Ovary (tissue), 9 donors: ENCODE measurements around the gene NFIA. TPM values are rescaled to one million over a fixed set of nuclear protein-coding genes. Genes with fewer than 3 reads are reported as not detected.

ENCODE experiments used
- DNase-seq, 5 donors: peaks; one replicate each; pipeline ENCODE4 v3.0.0-alpha.2; 2019 to 2020
- H3K27ac ChIP-seq, 2 donors: fragments of 200-600 bp; one replicate each; pipeline versions ENCODE4 v1.5.1 to v1.8.0; 2019 to 2022
- H3K27me3 ChIP-seq: fragments of 200-600 bp; one replicate; pipeline ENCODE4 v1.8.0; 2022
- H3K36me3 ChIP-seq: fragments of 200-600 bp; sonication (generic); one replicate; pipeline ENCODE4 v1.5.1; 2019
- H3K4me1 ChIP-seq: one replicate; pipeline ENCODE4 v1.8.1; 2013; ENCODE audit warnings: mild to moderate bottlenecking, moderate library complexity; ENCODE audit not compliant: insufficient read depth
- H3K4me3 ChIP-seq: fragments of 200-600 bp; sonication (generic); one replicate; pipeline ENCODE4 v1.5.1; 2017
- H3K9me3 ChIP-seq, 2 donors: fragments of 200-600 bp in 1 of 2; sonication (generic) in 1 of 2; one replicate each; pipeline versions ENCODE4 v1.5.1 to v1.8.1; 2013 to 2019; ENCODE audit warnings: mild to moderate bottlenecking in 1 of 2, moderate library complexity in 1 of 2
- EP300 ChIP-seq: sonication (generic); formaldehyde crosslinking; IDR thresholded peaks from one replicate; pipeline ENCODE4 v1.6.1; 2017; ENCODE audit warnings: antibody characterized with exemption
- POLR2A ChIP-seq: fragments of 450-650 bp; IDR thresholded peaks from one replicate; pipeline ENCODE4 v1.6.1; 2017; ENCODE audit warnings: antibody characterized with exemption, mild to moderate bottlenecking, moderate library complexity
- WGBS, 3 donors: extraction: QIAGEN DNeasy Blood & Tissue Kit in 1 of 3; methylation state at CpG; one replicate each; pipeline versions ENCODE4 v1.1.5 to v1.1.7; 2013 to 2017; 5-methylcytosine and 5-hydroxymethylcytosine counted together
- intact Hi-C, 4 donors: fragments of 100-400 bp; cut with DNase I; formaldehyde crosslinking; loops; one replicate each; pipeline versions ENCODE4 v1.11.0 to v1.15.1; 2022 to 2023
- polyA plus RNA-seq, 2 donors: library from polyadenylated mRNA; stranded (reverse); fragments of 200-250 nt in 1 of 2; fragments of 350-450 nt in 1 of 2; fragmentation: Illumina TruSeq in 1 of 2; extraction: RNeasy Lipid Tissue Mini Kit (QIAGEN cat#74804) in 1 of 2; gene quantifications; one replicate each; pipeline ENCODE4 v1.2.3, GENCODE V29; 2013 to 2014
- total RNA-seq, 7 donors: library from RNA; depleted of rRNA in 2 of 7; stranded (reverse); fragments of >200 nt in 2 of 7; fragmentation: NEBNext Ultra II Directional in 3 of 7; extraction: Animal tissue kit (Norgen Biotek cat#: 25700) in 3 of 7; gene quantifications; one replicate each; pipeline versions ENCODE4 v1.1.0 to v1.2.4, GENCODE V29; 2016 to 2023
- TF ChIP-seq, protein P1 (sequence below), 3 donors: fragments of 450-650 bp in 2 of 3; fragments of 200-600 bp in 1 of 3; IDR thresholded peaks; one replicate each; pipeline versions ENCODE4 v1.5.1 to v1.8.0; 2016 to 2022; ENCODE audit warnings: antibody characterized with exemption in 3 of 3, mild to moderate bottlenecking in 1 of 3
- donor health status: DM: no; HTN: no; CAD: no; lungs with moderate emphysema.
- donor health status: DM: no; HTN: no; CAD: no.
- donor health status: Bipolar disorder and iron deficiency.
- donor health status: DM: yes; HTN: yes; CAD: no.
- donor health status: DM: no; HTN: no; CAD: no.
- donor health status: DM: yes; HTN: yes; CAD: no.

The NFIA gene
- total and polyA plus RNA-seq, 9 donors, result 11.8 to 115 (median 80.9) TPM

DNA sequence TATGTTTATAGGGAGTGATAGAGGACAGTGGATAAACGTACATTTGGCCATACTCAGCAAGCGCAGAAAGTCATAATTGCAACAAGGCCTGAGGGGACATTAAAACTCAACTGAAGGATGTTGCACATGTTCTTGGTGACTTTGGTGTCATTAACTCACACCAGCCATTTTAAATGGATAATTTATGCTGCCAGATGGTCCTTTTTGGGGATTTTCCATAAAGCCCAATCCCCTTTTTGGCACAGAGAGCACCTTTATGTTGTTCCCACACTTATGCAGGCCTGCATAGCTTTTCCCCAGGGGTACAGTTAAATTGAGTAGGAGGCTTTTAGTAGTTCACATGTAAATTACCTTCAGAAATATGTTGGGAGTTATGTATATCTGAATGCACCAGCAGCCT is 279.6 kb downstream of the NFIA start:
- DNase-seq, result no peak
- Histone ChIP-seq H3K9me3 (no peaks in the 10 kb centered on the region), H3K36me3 (no peaks in the 10 kb centered on the region), H3K27ac (no peak overlapping the region), H3K4me1 (peaks cover 2% of the 10 kb centered on the region), H3K27me3 (no peaks in the 10 kb centered on the region), H3K4me3 (no peak overlapping the region)
- WGBS, 3 donors, result 95 to 100% (median 98%) methylated on average over 2 of the region's 2 CpGs
- no peak for TF ChIP-seq POLR2A
- TF ChIP-seq EP300, result no peak
- TF ChIP-seq, protein P1, sequence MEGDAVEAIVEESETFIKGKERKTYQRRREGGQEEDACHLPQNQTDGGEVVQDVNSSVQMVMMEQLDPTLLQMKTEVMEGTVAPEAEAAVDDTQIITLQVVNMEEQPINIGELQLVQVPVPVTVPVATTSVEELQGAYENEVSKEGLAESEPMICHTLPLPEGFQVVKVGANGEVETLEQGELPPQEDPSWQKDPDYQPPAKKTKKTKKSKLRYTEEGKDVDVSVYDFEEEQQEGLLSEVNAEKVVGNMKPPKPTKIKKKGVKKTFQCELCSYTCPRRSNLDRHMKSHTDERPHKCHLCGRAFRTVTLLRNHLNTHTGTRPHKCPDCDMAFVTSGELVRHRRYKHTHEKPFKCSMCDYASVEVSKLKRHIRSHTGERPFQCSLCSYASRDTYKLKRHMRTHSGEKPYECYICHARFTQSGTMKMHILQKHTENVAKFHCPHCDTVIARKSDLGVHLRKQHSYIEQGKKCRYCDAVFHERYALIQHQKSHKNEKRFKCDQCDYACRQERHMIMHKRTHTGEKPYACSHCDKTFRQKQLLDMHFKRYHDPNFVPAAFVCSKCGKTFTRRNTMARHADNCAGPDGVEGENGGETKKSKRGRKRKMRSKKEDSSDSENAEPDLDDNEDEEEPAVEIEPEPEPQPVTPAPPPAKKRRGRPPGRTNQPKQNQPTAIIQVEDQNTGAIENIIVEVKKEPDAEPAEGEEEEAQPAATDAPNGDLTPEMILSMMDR (IDR thresholded peaks at IDR 0.05), result no peak
- intact Hi-C loops, result no loop called here

DNA sequence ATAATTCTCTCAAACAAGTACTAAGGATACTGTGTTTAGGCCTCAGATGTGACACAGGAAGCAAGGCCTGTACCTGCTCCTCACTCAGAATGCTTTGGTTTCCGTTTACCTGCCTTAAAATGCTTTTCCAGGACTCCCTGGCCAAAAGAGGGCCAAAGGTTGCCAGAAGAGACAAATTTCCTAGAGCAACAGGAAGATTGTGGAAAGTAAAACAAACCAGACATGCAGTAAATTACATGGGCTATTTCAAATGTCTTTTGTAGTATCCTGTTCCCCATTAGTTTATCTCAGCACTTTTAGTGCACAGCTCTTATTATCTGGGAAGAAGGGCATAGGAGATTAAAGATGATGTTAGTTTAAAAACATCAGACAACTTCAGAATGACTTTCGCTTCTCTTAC is 280.0 kb downstream of the NFIA start:
- Histone ChIP-seq H3K4me1 (peaks cover 1% of the 10 kb centered on the region), H3K36me3 (no peaks in the 10 kb centered on the region), H3K9me3 (no peaks in the 10 kb centered on the region), H3K27ac (no peak overlapping the region), H3K4me3 (no peak overlapping the region), H3K27me3 (no peaks in the 10 kb centered on the region)
- 50 to 61% (median 51%) methylated on average over 2 of the region's 2 CpGs for WGBS, 3 donors
- no peak for DNase-seq
- TF ChIP-seq, protein P1 (IDR thresholded peaks at IDR 0.05), result no peak
- TF ChIP-seq POLR2A, result no peak
- no peak for TF ChIP-seq EP300
- intact Hi-C loops, result no loop called here

DNA sequence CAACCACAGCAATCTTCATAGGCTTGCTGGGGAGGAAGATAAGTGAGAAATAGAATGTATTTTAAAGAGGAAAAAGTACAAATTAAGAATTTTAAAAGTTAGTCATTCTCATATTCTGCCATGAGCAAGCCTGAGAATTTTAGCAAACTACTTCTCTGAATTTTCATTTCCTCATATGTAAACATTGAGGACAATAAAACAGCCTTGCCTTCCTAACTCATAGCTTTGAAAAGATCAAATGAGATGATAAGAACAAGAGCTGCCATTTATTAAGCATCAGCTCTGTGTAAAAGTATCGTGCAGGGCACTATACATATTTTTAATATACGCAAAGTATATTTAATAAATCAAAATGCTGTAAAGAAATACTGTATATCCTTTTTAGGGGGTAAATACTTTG is 286.0 kb downstream of the NFIA start:
- intact Hi-C loops, result no loop called here
- no peaks in the 10 kb centered on the region for H3K27me3 ChIP-seq
- TF ChIP-seq EP300 (no peak), POLR2A (no peak)
- TF ChIP-seq, protein P1 (IDR thresholded peaks at IDR 0.05), result no peak
- no peaks in the 10 kb centered on the region for H3K9me3 ChIP-seq
- H3K4me1 ChIP-seq, result peaks cover 1% of the 10 kb centered on the region
- WGBS, 3 donors, result 95 to 99% (median 98%) methylated on average over 2 of the region's 2 CpGs
- H3K4me3 ChIP-seq, result no peak overlapping the region
- no peak for DNase-seq
- H3K36me3 ChIP-seq, result no peaks in the 10 kb centered on the region
- H3K27ac ChIP-seq, result no peak overlapping the region

DNA sequence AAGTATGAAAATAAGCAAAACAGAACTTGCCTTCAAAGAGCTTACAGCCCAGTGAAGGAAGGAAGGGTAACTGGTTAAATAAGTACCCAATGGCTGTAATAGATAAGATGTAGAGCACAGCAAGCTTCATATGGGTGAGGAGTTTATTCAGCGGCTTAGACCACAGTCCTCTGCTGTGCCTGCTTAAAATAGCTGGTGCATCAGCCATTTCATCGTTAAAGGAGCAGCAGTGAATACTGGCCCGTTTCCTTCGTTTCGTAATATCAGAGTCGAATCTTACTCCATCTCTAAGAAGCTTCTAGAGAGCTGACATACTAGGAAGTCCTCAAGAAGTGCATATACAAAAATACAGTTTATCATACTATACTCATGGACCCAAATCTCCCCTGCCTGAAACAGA is 286.5 kb downstream of the NFIA start:
- Histone ChIP-seq H3K4me1 (peaks cover 1% of the 10 kb centered on the region), H3K4me3 (no peak overlapping the region), H3K9me3 (no peaks in the 10 kb centered on the region), H3K27ac (no peak overlapping the region), H3K27me3 (no peaks in the 10 kb centered on the region), H3K36me3 (no peaks in the 10 kb centered on the region)
- TF ChIP-seq, protein P1 (IDR thresholded peaks at IDR 0.05), result no peak
- no peak for TF ChIP-seq EP300
- TF ChIP-seq POLR2A, result no peak
- intact Hi-C loops, result no loop called here
- DNase-seq, result no peak
- 89 to 97% (median 95%) methylated on average over 6 of the region's 6 CpGs for WGBS, 3 donors
